ENCODE data around the gene SLC25A48. TPM values are rescaled to one million over a fixed set of nuclear protein-coding genes. Genes with fewer than 3 reads are reported as not detected.

Gene SLC25A48
- total RNA-seq, 1 donor from 2014 or later = not detected

DNA sequence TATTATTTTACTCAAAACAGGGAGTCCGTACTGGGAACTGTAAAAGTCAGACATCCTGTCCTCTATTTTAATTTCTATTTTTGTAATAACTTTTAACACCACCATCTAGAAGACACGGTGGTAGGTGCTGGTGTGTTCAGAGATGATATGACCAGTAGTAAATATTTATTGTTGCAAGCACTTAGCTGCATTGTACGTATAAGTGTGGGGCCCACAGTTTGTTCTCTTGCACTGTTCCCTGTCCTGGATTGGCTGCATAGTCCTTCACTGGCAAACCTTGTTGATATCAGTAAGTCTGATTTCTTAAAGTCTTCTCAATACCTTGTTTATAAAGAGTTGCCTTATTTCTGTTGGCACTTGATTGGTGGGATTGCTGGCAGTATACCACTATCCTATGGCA is 85.7 kb downstream of the SLC25A48 start:
- DNase-seq (ENCODE audit: low spot score) = no peak

DNA sequence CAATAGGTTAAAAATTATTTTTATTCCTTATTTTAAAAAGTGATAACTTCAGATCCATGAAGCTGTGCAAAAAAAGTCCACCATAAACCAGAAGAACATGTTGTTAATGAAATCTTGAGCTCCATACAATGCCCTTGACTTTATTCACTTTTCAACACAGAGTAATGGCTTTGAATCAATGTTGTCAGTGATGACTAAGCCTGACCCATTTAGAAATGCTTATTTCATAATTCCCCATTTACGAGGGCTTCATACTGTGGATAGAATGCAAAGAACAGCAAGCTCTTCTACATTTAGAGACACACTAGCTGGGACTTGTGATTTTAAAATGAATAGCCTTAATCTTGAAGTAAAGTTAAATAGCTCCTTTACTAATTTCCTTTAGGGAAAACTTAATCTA is 86.9 kb downstream of the SLC25A48 start:
- DNase-seq (ENCODE audit: low spot score) = no peak

DNA sequence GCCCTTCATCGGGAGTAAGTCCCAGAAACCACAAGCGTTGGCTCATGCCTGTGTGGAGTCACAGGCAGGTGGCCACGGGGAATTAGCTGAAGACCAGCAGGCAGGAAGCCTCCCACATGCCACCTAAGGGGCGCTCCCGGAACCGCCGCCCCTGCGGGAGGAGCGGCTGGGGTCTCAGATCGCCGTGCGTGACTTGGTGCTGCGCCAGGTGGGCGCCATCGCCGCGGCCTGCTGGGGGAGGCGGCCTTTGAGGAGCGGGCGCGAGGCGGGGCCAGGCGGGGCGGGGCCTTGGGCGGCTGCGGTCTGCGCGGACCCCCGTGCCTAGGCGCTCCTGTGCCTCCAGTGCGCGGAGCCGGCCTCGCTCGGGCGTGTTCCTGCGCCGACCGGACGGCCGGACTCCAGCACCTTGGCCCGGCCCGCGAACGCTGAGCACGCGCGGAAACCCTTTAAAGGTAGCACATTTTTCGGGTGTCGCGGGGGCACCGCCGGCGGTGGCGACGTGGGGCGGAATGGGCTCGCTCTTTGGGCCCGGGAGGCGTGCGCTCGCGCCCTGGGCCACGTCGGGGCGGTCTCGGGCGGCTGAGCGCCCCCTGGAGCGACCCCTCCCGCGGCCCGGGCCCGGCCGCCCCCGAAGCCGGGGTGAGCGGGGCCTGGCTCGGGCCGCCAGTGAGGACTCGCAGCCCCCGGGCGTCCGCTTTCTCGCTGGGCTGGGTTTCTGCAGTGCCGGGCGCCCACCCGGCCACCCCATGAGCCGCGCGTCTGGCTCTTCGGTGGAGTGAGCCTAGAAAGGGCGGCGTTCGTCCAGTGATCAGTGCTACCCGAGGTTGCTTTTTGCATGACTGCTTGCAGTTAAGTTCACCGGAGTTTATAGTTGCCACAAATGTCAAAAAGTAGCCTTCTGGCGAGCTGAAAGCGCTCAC is 95.8 kb downstream of the SLC25A48 start:
- no peak for DNase-seq (ENCODE audit: low spot score)

DNA sequence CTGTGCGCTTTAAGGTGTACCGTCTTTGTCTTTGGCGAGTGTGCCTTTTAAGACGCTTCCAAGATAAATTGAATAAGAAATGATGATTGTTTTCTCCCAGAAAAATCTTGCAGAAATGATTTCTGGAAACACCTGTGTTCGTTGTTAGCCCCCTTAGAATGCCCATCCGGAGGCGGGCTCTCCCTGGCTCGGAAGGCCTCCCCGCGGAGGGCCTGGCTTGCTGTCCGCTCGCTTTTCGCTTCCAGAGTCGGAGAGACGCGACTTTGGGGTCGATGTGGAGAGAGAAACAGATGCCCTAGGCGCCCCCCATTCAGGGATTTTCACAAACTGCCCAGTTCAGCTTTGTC is 96.5 kb downstream of the SLC25A48 start:
- DNase-seq (ENCODE audit: low spot score) = no peak

DNA sequence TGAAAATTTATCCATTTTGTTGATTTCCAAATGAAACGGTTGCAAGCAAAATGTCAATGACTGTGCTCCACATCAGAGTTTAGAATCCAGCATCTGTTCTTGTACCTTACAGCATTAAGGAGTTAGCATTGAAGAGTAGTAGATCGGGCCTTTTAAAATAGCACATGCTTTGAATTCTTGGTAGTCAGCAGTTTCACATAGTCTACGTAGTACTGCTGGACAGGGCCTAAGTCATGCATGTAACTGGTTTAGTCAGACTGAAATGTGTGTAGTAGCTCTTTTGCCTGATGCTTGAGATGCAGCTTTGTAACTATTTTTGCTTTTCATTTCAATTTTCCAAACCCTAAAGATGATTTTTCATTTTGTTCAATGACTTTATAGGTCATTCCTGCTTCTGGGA is 100.5 kb downstream of the SLC25A48 start:
- no peak for DNase-seq (ENCODE audit: low spot score)

DNA sequence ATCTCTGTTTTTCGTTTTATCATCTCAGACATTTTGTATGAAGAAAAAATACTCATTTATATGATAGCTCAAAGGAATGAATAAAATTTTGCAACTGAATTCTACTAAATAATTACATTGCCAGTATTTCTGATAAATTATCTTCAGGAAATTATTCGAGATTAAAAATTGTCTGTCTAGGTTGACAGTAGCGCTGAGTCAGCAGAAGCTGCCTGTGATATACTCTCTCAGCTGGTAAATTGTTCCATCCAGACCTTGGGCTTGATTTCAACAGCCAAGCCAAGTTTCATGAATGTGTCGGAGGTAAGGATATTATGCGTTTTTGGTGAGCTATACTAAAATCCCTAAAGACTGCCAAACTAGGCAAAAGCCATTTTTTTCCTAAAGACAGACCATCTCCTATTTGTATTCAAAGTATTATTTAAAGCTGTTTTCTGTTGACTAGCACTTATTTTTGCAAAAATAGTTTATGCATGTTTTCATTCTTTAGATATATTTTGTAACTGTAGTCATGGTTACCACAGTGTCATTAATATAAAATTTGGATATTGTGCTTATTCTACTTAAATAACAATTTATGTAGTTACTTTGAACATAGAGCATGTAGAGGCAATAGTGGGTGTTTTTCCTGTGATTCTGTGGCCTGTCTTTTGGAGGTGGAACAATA is 102.9 kb downstream of the SLC25A48 start:
- DNase-seq (ENCODE audit: low spot score) = no peak

Other genes starting within 250 kb of the SLC25A48 start
- gene IL9, start 61.2 kb downstream of the SLC25A48 start, total RNA-seq = not detected
- not detected for gene LECT2, start 120.3 kb downstream of the SLC25A48 start, total RNA-seq
- gene TGFBI, start 194.3 kb downstream of the SLC25A48 start, total RNA-seq = 147 TPM

Data from ureter (tissue), 1 donor.